Activated CD8-positive, alpha-beta T cell treated with anti-CD3 and anti-CD28 coated beads for 36 hours (primary cell): Measurements from ENCODE around the gene CDC42. TPM values are rescaled to one million over a fixed set of nuclear protein-coding genes. Genes with fewer than 3 reads are reported as not detected.

Experiments used
- ATAC-seq: fragments of 200-7000 bp; cut with Tn5 transposase; one replicate; pipeline ENCODE4 v1.10.0; 2021; ENCODE audit warnings: mild to moderate bottlenecking, moderate library complexity
- CTCF ChIA-PET: fragments of 350-600 bp; sonication (Branson Sonifier 250); formaldehyde crosslinking; loops from one replicate; lab custom pipeline; 2021; ENCODE audit warnings: antibody characterized with exemption; lab: Charles Lee
- POLR2A ChIA-PET: fragments of 350-600 bp; sonication (Branson Sonifier 250); formaldehyde crosslinking; loops from one replicate; lab custom pipeline; 2021; ENCODE audit warnings: antibody characterized with exemption; lab: Charles Lee
- DNase-seq: peaks from one replicate; pipeline ENCODE4 v3.0.0-alpha.2; 2020
- H3K27ac Mint-ChIP-seq: one replicate; pipeline ENCODE4 v1.8.0; 2021; ENCODE audit warnings: mild to moderate bottlenecking, mixed read lengths
- H3K27me3 Mint-ChIP-seq: one replicate; pipeline ENCODE4 v1.8.0; 2021; ENCODE audit warnings: mixed read lengths
- H3K36me3 Mint-ChIP-seq: one replicate; pipeline ENCODE4 v1.8.0; 2021; ENCODE audit warnings: low read depth, mixed read lengths
- H3K4me1 Mint-ChIP-seq: one replicate; pipeline ENCODE4 v1.8.0; 2021; ENCODE audit warnings: low read depth, mixed read lengths
- H3K4me3 Mint-ChIP-seq: one replicate; pipeline ENCODE4 v1.8.0; 2021; ENCODE audit warnings: mild to moderate bottlenecking, moderate library complexity, mixed read lengths
- H3K9me3 Mint-ChIP-seq: one replicate; pipeline ENCODE4 v1.8.0; 2021; ENCODE audit warnings: mixed read lengths
- intact Hi-C: fragments of 100-400 bp; cut with micrococcal nuclease; formaldehyde crosslinking; loops from one replicate; pipeline ENCODE4 v1.10.0; 2022
- total RNA-seq, 2 experiments: library from RNA; stranded (reverse); gene quantifications; one replicate each; pipeline ENCODE4 v1.2.3, GENCODE V29; 2021
- TF ChIP-seq, protein P1 (sequence below): fragments of 200-600 bp; IDR thresholded peaks from one replicate; pipeline ENCODE4 v1.8.0; 2022; ENCODE audit warnings: antibody characterized with exemption, mild to moderate bottlenecking

The CDC42 gene
- total RNA-seq, 2 experiments from 2014 or later: 292 to 310 TPM

DNA sequence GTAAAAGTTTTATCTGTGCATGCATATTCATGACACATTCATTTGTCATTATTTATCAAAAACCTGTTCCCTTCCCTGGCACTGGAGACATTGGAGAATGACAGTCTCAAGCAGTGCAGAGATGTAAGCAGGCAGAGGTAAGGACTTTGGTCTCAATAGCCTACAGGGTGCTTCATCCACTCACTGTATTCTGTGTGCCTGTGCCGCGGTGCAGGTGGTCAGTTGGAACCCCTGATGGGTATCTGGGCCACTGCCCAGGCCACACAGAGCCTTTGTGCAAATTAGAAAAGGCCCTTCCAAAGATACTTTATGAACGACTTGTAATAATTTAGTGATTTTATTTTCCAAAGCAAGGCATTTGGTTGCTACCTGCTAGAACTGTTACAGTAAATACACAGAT lies 44.0 kb downstream of the CDC42 start:
- no peak overlapping the region for H3K4me3 Mint-ChIP-seq
- ATAC-seq (no peak), DNase-seq (no peak)
- peaks cover 60% of the 10 kb centered on the region for H3K4me1 Mint-ChIP-seq
- H3K27ac Mint-ChIP-seq: no peak overlapping the region
- H3K9me3 Mint-ChIP-seq: no peaks in the 10 kb centered on the region
- intact Hi-C loops: no loop called here
- ChIA-PET CTCF (interaction anchor here (5.7 kb wide), 1 partner anchor 9 kb away, joined by 29 read pairs; no protein-coding TSS in a partner anchor), POLR2A (no interaction called here)
- H3K36me3 Mint-ChIP-seq: peaks cover 61% of the 10 kb centered on the region
- H3K27me3 Mint-ChIP-seq: no peaks in the 10 kb centered on the region
- TF ChIP-seq, protein P1, sequence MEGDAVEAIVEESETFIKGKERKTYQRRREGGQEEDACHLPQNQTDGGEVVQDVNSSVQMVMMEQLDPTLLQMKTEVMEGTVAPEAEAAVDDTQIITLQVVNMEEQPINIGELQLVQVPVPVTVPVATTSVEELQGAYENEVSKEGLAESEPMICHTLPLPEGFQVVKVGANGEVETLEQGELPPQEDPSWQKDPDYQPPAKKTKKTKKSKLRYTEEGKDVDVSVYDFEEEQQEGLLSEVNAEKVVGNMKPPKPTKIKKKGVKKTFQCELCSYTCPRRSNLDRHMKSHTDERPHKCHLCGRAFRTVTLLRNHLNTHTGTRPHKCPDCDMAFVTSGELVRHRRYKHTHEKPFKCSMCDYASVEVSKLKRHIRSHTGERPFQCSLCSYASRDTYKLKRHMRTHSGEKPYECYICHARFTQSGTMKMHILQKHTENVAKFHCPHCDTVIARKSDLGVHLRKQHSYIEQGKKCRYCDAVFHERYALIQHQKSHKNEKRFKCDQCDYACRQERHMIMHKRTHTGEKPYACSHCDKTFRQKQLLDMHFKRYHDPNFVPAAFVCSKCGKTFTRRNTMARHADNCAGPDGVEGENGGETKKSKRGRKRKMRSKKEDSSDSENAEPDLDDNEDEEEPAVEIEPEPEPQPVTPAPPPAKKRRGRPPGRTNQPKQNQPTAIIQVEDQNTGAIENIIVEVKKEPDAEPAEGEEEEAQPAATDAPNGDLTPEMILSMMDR: no peak

DNA sequence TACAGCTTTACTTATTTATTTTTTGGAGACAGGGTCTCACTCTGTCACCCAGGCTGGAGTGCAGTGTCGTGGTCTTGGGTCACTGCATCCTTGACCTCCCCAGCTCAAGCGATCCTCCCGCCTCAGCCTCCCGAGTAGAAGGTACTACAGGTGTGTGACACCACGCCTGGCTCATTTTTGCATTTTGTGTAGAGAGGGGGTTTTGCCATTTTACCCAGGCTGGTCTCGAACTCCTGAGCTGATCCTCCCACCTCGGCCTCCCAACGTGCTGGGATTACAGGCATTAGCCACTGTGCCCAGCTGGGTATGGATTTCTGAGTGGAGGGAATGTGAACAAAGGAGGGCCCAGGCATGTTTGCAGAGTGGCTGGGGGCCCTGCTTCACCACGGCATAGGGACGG lies 46.2 kb downstream of the CDC42 start:
- ChIA-PET POLR2A (interaction anchor here (1.0 to 1.3 kb wide), 3 partner anchors 9 to 42 kb away, joined by 3 to 4 read pairs (median 4); no protein-coding TSS in a partner anchor), CTCF (interaction anchor here (0.7 to 1.6 kb wide), 6 partner anchors 8 to 83 kb away, joined by 3 to 6 read pairs (median 4); no protein-coding TSS in a partner anchor)
- TF ChIP-seq, protein P1: no peak
- Mint-ChIP-seq H3K4me3 (no peak overlapping the region), H3K27me3 (no peaks in the 10 kb centered on the region), H3K4me1 (peaks cover 60% of the 10 kb centered on the region), H3K36me3 (peaks cover 65% of the 10 kb centered on the region), H3K27ac (peak overlapping the region; percentile 34), H3K9me3 (peaks cover 3% of the 10 kb centered on the region)
- DNase-seq: no peak
- intact Hi-C loops: no loop called here
- ATAC-seq: no peak

DNA sequence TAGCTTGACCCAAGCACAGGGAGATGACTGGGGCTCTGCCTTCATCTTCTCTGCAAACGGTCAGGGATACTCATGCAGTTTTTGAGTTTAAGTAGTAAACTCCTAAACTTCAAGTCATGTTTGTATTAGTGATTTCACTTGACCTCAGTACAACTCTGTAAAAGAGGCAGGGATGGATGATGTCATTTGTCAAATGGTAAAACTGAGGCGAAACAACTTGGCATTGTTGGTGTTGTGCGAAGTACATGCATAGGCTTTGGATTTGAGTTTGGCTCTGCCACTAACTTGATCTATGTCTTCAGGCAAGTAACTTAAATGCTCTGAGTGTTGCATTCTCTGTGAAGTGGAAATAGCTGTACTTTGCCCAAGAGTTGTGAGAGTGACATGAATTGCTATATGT lies 47.7 kb downstream of the CDC42 start:
- TF ChIP-seq, protein P1: no peak
- H3K36me3 Mint-ChIP-seq: peaks cover 69% of the 10 kb centered on the region
- CTCF ChIA-PET: interaction anchor here (0.9 to 1.6 kb wide), 5 partner anchors 33 to 316 kb away, joined by 3 to 4 read pairs (median 4); no protein-coding TSS in a partner anchor
- no peak for ATAC-seq
- peak overlapping the region; percentile 40 for H3K27ac Mint-ChIP-seq
- no peak overlapping the region for H3K4me3 Mint-ChIP-seq
- POLR2A ChIA-PET: interaction anchor here (0.5 to 1.8 kb wide), 5 partner anchors 11 to 77 kb away, joined by 3 to 8 read pairs (median 4); no protein-coding TSS in a partner anchor
- no peaks in the 10 kb centered on the region for H3K27me3 Mint-ChIP-seq
- peaks cover 68% of the 10 kb centered on the region for H3K4me1 Mint-ChIP-seq
- DNase-seq: no peak
- peaks cover 9% of the 10 kb centered on the region for H3K9me3 Mint-ChIP-seq
- intact Hi-C loops: no loop called here

DNA sequence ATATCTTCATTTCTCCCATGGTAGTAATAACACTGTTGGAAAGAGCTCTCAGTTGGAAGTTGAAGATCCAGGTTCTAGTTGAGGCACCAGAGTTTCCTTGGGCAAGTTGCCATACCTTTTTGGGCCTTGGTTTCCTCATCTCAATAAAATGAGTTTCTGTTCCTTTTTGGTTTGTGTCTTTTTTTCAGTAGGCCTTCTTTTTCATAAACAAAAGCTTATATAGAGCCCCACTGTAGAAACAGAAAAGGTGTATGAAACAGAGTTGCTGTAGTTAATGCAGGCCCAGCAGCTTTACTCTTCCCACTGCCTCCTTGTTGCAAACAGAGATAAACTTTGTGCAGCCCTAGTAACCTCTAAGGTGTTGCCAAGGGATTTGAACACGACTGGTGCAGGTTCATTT lies 48.7 kb downstream of the CDC42 start:
- intact Hi-C loops: no loop called here
- ChIA-PET POLR2A (interaction anchor here (0.8 to 1.8 kb wide), 4 partner anchors 8 to 46 kb away, joined by 3 to 8 read pairs (median 4); no protein-coding TSS in a partner anchor), CTCF (interaction anchor here (0.8 kb wide), 1 partner anchor 9 kb away, joined by 3 read pairs; no protein-coding TSS in a partner anchor)
- peaks cover 69% of the 10 kb centered on the region for H3K36me3 Mint-ChIP-seq
- H3K4me1 Mint-ChIP-seq: peaks cover 76% of the 10 kb centered on the region
- ATAC-seq (no peak), DNase-seq (no peak)
- H3K4me3 Mint-ChIP-seq: no peak overlapping the region
- no peaks in the 10 kb centered on the region for H3K27me3 Mint-ChIP-seq
- TF ChIP-seq, protein P1: no peak
- peak overlapping the region; percentile 50 for H3K27ac Mint-ChIP-seq
- H3K9me3 Mint-ChIP-seq: peaks cover 10% of the 10 kb centered on the region

DNA sequence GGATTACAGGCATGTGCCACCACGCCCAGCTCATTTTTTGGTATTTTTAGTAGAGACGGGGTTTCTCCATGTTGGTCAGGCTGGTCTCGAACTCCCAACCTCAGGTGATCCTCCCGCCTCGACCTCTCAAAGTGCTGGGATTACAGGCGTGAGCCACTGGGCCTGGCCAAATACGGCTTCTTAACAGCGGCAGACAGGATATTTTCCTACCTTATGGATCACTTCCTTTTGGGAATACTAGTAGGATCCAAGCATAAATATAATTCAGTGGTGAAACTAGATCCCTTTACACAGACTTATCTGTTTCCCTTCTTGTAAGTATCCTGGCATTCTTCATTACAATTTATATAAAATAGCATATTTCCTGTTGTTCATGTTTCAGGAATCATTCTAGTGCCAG lies 49.5 kb downstream of the CDC42 start:
- peaks cover 10% of the 10 kb centered on the region for H3K9me3 Mint-ChIP-seq
- DNase-seq (no peak), ATAC-seq (no peak)
- H3K27me3 Mint-ChIP-seq: no peaks in the 10 kb centered on the region
- H3K4me1 Mint-ChIP-seq: peaks cover 81% of the 10 kb centered on the region
- ChIA-PET POLR2A (interaction anchor here (1.8 kb wide), 1 partner anchor 47 kb away, joined by 4 read pairs; no protein-coding TSS in a partner anchor), CTCF (interaction anchor here (1.6 kb wide), 1 partner anchor 9 kb away, joined by 6 read pairs; no protein-coding TSS in a partner anchor)
- peaks cover 67% of the 10 kb centered on the region for H3K36me3 Mint-ChIP-seq
- intact Hi-C loops: no loop called here
- no peak overlapping the region for H3K27ac Mint-ChIP-seq
- TF ChIP-seq, protein P1: no peak
- H3K4me3 Mint-ChIP-seq: no peak overlapping the region
